ENCODE measurements around the gene EIF2A. TPM values are rescaled to one million over a fixed set of nuclear protein-coding genes. Genes with fewer than 3 reads are reported as not detected.

The EIF2A gene
- total RNA-seq, 6 donors from 2014 or later, result 40.1 to 202 (median 78.0) TPM

- Histone ChIP-seq H3K27me3 (no peaks in the 10 kb centered on the region), H3K4me3 (no peak overlapping the region), H3K27ac (peak overlapping the region in 2 of 4 donors; percentile 98 to 99), H3K36me3 (peaks cover 0 to 32% (median 4%) of the 10 kb centered on the region in 4 donors), H3K4me1 (peaks cover 31 to 59% (median 47%) of the 10 kb centered on the region in 4 donors), H3K9me3 (no peaks in the 10 kb centered on the region)
- no peak for TF ChIP-seq POLR2AphosphoS5 (IDR thresholded peaks at IDR 0.05)
- no peak for TF ChIP-seq POLR2A (IDR thresholded peaks at IDR 0.05)
- TF ChIP-seq EP300 (IDR thresholded peaks at IDR 0.05), result no peak
- TF ChIP-seq, protein P1, sequence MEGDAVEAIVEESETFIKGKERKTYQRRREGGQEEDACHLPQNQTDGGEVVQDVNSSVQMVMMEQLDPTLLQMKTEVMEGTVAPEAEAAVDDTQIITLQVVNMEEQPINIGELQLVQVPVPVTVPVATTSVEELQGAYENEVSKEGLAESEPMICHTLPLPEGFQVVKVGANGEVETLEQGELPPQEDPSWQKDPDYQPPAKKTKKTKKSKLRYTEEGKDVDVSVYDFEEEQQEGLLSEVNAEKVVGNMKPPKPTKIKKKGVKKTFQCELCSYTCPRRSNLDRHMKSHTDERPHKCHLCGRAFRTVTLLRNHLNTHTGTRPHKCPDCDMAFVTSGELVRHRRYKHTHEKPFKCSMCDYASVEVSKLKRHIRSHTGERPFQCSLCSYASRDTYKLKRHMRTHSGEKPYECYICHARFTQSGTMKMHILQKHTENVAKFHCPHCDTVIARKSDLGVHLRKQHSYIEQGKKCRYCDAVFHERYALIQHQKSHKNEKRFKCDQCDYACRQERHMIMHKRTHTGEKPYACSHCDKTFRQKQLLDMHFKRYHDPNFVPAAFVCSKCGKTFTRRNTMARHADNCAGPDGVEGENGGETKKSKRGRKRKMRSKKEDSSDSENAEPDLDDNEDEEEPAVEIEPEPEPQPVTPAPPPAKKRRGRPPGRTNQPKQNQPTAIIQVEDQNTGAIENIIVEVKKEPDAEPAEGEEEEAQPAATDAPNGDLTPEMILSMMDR (IDR thresholded peaks at IDR 0.05), result no peak
- DNase-seq (no peak), ATAC-seq (ENCODE audit: low FRiP score in 2 of 2) (no peak)
- WGBS, 2 donors, result 79 to 81% methylated on average over 3 of the region's 3 CpGs
These were observed 3.5 kb upstream of the EIF2A start for GRCh38 chr3:150543128-150543527.

- Histone ChIP-seq H3K4me1 (peaks cover 31 to 58% (median 46%) of the 10 kb centered on the region in 4 donors), H3K9me3 (no peaks in the 10 kb centered on the region), H3K4me3 (peak overlapping the region in 1 of 4 donors; percentile 58), H3K27me3 (no peaks in the 10 kb centered on the region), H3K27ac (peak overlapping the region in 2 of 4 donors; percentile 98 to 99), H3K36me3 (peaks cover 0 to 32% (median 4%) of the 10 kb centered on the region in 4 donors)
- no peak for DNase-seq
- ATAC-seq (ENCODE audit: low FRiP score in 2 of 2), result no peak
- 68 to 85% methylated on average over 2 of the region's 2 CpGs for WGBS, 2 donors
- TF ChIP-seq, protein P1 (IDR thresholded peaks at IDR 0.05), result no peak
- TF ChIP-seq EP300 (IDR thresholded peaks at IDR 0.05) (no peak), POLR2A (IDR thresholded peaks at IDR 0.05) (no peak), POLR2AphosphoS5 (IDR thresholded peaks at IDR 0.05) (no peak)
These were observed 3.1 kb upstream of the EIF2A start for GRCh38 chr3:150543531-150543930.

- Histone ChIP-seq H3K9me3 (no peaks in the 10 kb centered on the region), H3K4me3 (peak overlapping the region in 1 of 4 donors; percentile 58), H3K4me1 (peaks cover 31 to 55% (median 45%) of the 10 kb centered on the region in 4 donors), H3K36me3 (peaks cover 0 to 32% (median 4%) of the 10 kb centered on the region in 4 donors), H3K27ac (peak overlapping the region in 2 of 4 donors; percentile 98 to 99), H3K27me3 (no peaks in the 10 kb centered on the region)
- ATAC-seq (ENCODE audit: low FRiP score in 2 of 2) (no peak), DNase-seq (no peak)
- TF ChIP-seq EP300 (IDR thresholded peaks at IDR 0.05), result no peak
- TF ChIP-seq, protein P1 (IDR thresholded peaks at IDR 0.05), result no peak
- TF ChIP-seq POLR2AphosphoS5 (IDR thresholded peaks at IDR 0.05), result no peak
- TF ChIP-seq POLR2A (IDR thresholded peaks at IDR 0.05), result no peak
These were observed 2.5 kb upstream of the EIF2A start for GRCh38 chr3:150544041-150544440.

- Histone ChIP-seq H3K9me3 (no peaks in the 10 kb centered on the region), H3K36me3 (peaks cover 0 to 32% (median 4%) of the 10 kb centered on the region in 4 donors), H3K4me3 (peak overlapping the region; percentile 42 to 89 (median 64)), H3K4me1 (peaks cover 31 to 55% (median 42%) of the 10 kb centered on the region in 4 donors), H3K27ac (peak overlapping the region; percentile 98 to 99 (median 99)), H3K27me3 (no peaks in the 10 kb centered on the region)
- TF ChIP-seq POLR2AphosphoS5 (IDR thresholded peaks at IDR 0.05), result no peak
- 0% methylated on average over 1 of the region's 1 CpG for whole genome bisulfite sequencing, 2 donors
- DNase-seq, result no peak
- no peak for ATAC-seq (ENCODE audit: low FRiP score in 2 of 2)
These were observed 1.9 kb upstream of the EIF2A start for GRCh38 chr3:150544726-150545125.

- peak; percentile 2 to 37 for ATAC-seq (ENCODE audit: low FRiP score in 2 of 2)
These were observed 965 bp upstream of the EIF2A start for GRCh38 chr3:150545419-150546225.

More at GRCh38 chr3:150545419-150546225, 965 bp upstream of the EIF2A start:
- H3K4me1 ChIP-seq, result peaks cover 31 to 55% (median 41%) of the 10 kb centered on the region in 4 donors
- H3K4me3 ChIP-seq, result peak overlapping the region; percentile 42 to 89 (median 64)
- no peaks in the 10 kb centered on the region for H3K27me3 ChIP-seq
- no peaks in the 10 kb centered on the region for H3K9me3 ChIP-seq
- peak overlapping the region; percentile 98 to 99 (median 99) for H3K27ac ChIP-seq
- WGBS, 2 donors, result 0 to 2% methylated on average over 11 to 42 of the region's 54 CpGs
- TF ChIP-seq, protein P1 (IDR thresholded peaks at IDR 0.05), result peak in 1 of 6 experiments; percentile 9
- TF ChIP-seq POLR2AphosphoS5 (IDR thresholded peaks at IDR 0.05), result no peak
- DNase-seq, result peak in 1 of 2 donors; percentile 28
- peaks cover 0 to 32% (median 4%) of the 10 kb centered on the region in 4 donors for H3K36me3 ChIP-seq
